GM12878 (cell line): Measurements from ENCODE around the gene PTCHD4.
"Not testable (repeated sequence)": the region's sequence is repeated elsewhere in the genome, so short reads cannot be mapped to it uniquely, and the experiment has no call there.

ENCODE experiments used
- CEBPB ChIP-seq, 2 experiments: fragments of 150-350 bp in 1 of 2; IDR thresholded peaks; 2 replicates each; pipeline ENCODE4 v1.6.1; 2012 to 2014; ENCODE audit warnings: low read depth in 2 of 2, low read length in 2 of 2, borderline replicate concordance in 1 of 2, inconsistent platforms in 1 of 2
- HCFC1 ChIP-seq: fragments of 150-350 bp; IDR thresholded peaks from 2 replicates; pipeline ENCODE4 v1.6.1; 2014; ENCODE audit warnings: low read length
- NFYB ChIP-seq: IDR thresholded peaks from 2 replicates; pipeline ENCODE4 v1.6.1; 2011; ENCODE audit warnings: low read depth, mild to moderate bottlenecking, low read length, improper control_type of control experiment, moderate library complexity; ENCODE audit not compliant: insufficient read depth
- POLR2A ChIP-seq: IDR thresholded peaks from 2 replicates; pipeline ENCODE4 v1.6.1; 2011; ENCODE audit warnings: low read depth, mild to moderate bottlenecking, low read length
- RELA ChIP-seq: fragments of 450-650 bp; IDR thresholded peaks from 2 replicates; pipeline ENCODE4 v1.8.0; 2014; ENCODE audit warnings: borderline replicate concordance; ENCODE audit not compliant: partially characterized antibody
- SRF ChIP-seq, 2 experiments: IDR thresholded peaks; 2 replicates each; pipeline ENCODE4 v1.6.1; 2011; ENCODE audit warnings: low read depth in 2 of 2, low read length in 2 of 2, mild to moderate bottlenecking in 1 of 2, moderate library complexity in 1 of 2
- SUZ12 ChIP-seq: fragments of 200-600 bp; sonication (generic); IDR thresholded peaks from one replicate; pipeline ENCODE4 v1.6.1; 2018; ENCODE audit warnings: antibody characterized with exemption, mild to moderate bottlenecking; ENCODE audit not compliant: unreplicated experiment

DNA sequence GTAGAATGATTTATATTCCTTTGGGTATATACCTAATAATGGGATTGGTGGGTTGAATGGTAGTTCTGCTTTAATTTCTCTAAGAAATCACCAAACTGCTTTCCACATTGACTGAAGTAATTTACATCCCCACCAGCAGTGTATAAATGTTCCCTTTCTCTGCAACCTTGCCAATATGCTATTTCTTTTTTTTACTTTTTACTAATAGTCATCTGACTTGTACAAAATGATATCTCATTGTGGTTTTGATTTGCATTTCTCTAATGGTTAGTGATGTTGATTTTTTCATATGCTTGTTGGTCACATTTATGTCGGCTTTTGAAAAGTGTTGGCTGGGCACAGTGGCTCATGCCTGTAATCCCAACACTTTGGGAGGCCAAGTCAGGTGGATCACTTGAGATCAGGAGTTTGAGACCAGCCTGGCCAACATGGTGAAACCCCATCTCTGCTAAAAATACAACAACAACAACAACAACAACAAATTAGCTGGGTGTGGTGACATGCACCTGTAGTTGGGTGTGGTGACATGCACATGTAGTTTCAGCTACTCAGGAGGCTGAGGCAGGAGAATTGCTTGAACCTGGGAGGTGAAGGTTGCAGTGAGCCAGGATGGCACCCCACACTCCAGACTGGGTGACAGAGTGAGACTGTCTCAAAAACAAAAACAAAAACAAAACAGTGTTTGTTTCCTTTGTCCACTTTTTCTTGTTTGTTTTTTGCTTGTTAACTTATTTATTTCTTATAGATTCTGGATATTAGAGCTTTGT lies 11.2 kb upstream of the PTCHD4 start:
- not testable (repeated sequence) for TF ChIP-seq POLR2A; SRF (IDR thresholded peaks at IDR 0.05; ENCODE audit: low read depth in 2 of 2, low read length in 2 of 2); NFYB; RELA; HCFC1; SUZ12; CEBPB (IDR thresholded peaks at IDR 0.05; ENCODE audit: borderline replicate concordance in 1 of 2, low read depth in 2 of 2, low read length in 2 of 2)
